ENCODE measurements around the gene STARD10. TPM values are rescaled to one million over a fixed set of nuclear protein-coding genes. Genes with fewer than 3 reads are reported as not detected.

STARD10 gene
- total and polyA plus RNA-seq, 9 donors: 36.8 to 56.1 (median 45.8) TPM

- DNase-seq: no peak
- peak overlapping the region in 1 of 2 donors; percentile 41 for H3K27ac ChIP-seq
Observed at GRCh38 chr11:72732329-72732728, 61.5 kb downstream of the STARD10 start.

GRCh38 chr11:72730737-72731136 lies 63.1 kb downstream of the STARD10 start:
- 84 to 89% (median 84%) methylated on average over 2 of the region's 2 CpGs for WGBS, 3 donors
- H3K4me1 ChIP-seq (ENCODE audit: insufficient read depth): no peaks in the 10 kb centered on the region
- intact Hi-C loops (cut with DNase I): no loop called here
- no peak for DNase-seq
- no peaks in the 10 kb centered on the region for H3K9me3 ChIP-seq
- no peaks in the 10 kb centered on the region for H3K36me3 ChIP-seq
- no peak overlapping the region for H3K4me3 ChIP-seq
- TF ChIP-seq, protein P1, sequence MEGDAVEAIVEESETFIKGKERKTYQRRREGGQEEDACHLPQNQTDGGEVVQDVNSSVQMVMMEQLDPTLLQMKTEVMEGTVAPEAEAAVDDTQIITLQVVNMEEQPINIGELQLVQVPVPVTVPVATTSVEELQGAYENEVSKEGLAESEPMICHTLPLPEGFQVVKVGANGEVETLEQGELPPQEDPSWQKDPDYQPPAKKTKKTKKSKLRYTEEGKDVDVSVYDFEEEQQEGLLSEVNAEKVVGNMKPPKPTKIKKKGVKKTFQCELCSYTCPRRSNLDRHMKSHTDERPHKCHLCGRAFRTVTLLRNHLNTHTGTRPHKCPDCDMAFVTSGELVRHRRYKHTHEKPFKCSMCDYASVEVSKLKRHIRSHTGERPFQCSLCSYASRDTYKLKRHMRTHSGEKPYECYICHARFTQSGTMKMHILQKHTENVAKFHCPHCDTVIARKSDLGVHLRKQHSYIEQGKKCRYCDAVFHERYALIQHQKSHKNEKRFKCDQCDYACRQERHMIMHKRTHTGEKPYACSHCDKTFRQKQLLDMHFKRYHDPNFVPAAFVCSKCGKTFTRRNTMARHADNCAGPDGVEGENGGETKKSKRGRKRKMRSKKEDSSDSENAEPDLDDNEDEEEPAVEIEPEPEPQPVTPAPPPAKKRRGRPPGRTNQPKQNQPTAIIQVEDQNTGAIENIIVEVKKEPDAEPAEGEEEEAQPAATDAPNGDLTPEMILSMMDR (IDR thresholded peaks at IDR 0.05): no peak
- TF ChIP-seq EP300 (IDR thresholded peaks at IDR 0.05) (no peak), POLR2A (IDR thresholded peaks at IDR 0.05) (no peak)
- H3K27me3 ChIP-seq: no peaks in the 10 kb centered on the region
- H3K27ac ChIP-seq: no peak overlapping the region

More at GRCh38 chr11:72732329-72732728, 61.5 kb downstream of the STARD10 start:
- intact Hi-C loops (cut with DNase I): no loop called here
- WGBS, 3 donors: 52 to 78% (median 71%) methylated on average over 10 of the region's 10 CpGs
- TF ChIP-seq POLR2A (IDR thresholded peaks at IDR 0.05) (no peak), EP300 (IDR thresholded peaks at IDR 0.05) (no peak)
- TF ChIP-seq, protein P1 (IDR thresholded peaks at IDR 0.05): no peak
- no peaks in the 10 kb centered on the region for H3K4me1 ChIP-seq (ENCODE audit: insufficient read depth)
- H3K4me3 ChIP-seq: no peak overlapping the region
- no peaks in the 10 kb centered on the region for H3K9me3 ChIP-seq
- no peaks in the 10 kb centered on the region for H3K27me3 ChIP-seq
- no peaks in the 10 kb centered on the region for H3K36me3 ChIP-seq

GRCh38 chr11:72730243-72730642 lies 63.6 kb downstream of the STARD10 start:
- 91 to 94% (median 92%) methylated on average over 5 of the region's 5 CpGs for whole genome bisulfite sequencing, 3 donors
- Histone ChIP-seq H3K4me1 (ENCODE audit: insufficient read depth) (no peaks in the 10 kb centered on the region), H3K27me3 (no peaks in the 10 kb centered on the region), H3K4me3 (no peak overlapping the region), H3K9me3 (no peaks in the 10 kb centered on the region), H3K27ac (no peak overlapping the region), H3K36me3 (no peaks in the 10 kb centered on the region)
- DNase-seq: no peak
- TF ChIP-seq EP300 (IDR thresholded peaks at IDR 0.05): no peak
- TF ChIP-seq POLR2A (IDR thresholded peaks at IDR 0.05): no peak
- TF ChIP-seq, protein P1 (IDR thresholded peaks at IDR 0.05): no peak
- intact Hi-C loops (cut with DNase I): no loop called here

- no peak for DNase-seq
- 64 to 70% (median 66%) methylated on average over 4 of the region's 4 CpGs for WGBS, 3 donors
- Histone ChIP-seq H3K36me3 (no peaks in the 10 kb centered on the region), H3K27ac (no peak overlapping the region), H3K4me3 (no peak overlapping the region), H3K9me3 (no peaks in the 10 kb centered on the region), H3K27me3 (no peaks in the 10 kb centered on the region), H3K4me1 (ENCODE audit: insufficient read depth) (peaks cover 2% of the 10 kb centered on the region)
- TF ChIP-seq EP300 (IDR thresholded peaks at IDR 0.05) (no peak), POLR2A (IDR thresholded peaks at IDR 0.05) (no peak)
- TF ChIP-seq, protein P1 (IDR thresholded peaks at IDR 0.05): no peak
- intact Hi-C loops (cut with DNase I): loop anchor here in 3 of 4 donors (5.0 to 10.0 kb wide), 6 partner anchors 65 to 517 kb away; partner anchors contain the start of gene STARD10 (in 1 of the 3)
Observed at GRCh38 chr11:72727521-72727920, 66.3 kb downstream of the STARD10 start.
